ENCODE results near the gene DCLK1. TPM values are rescaled to one million over a fixed set of nuclear protein-coding genes. Genes with fewer than 3 reads are reported as not detected.

DCLK1 gene
- total RNA-seq, 1 experiment from 2014 or later = not detected

DNA sequence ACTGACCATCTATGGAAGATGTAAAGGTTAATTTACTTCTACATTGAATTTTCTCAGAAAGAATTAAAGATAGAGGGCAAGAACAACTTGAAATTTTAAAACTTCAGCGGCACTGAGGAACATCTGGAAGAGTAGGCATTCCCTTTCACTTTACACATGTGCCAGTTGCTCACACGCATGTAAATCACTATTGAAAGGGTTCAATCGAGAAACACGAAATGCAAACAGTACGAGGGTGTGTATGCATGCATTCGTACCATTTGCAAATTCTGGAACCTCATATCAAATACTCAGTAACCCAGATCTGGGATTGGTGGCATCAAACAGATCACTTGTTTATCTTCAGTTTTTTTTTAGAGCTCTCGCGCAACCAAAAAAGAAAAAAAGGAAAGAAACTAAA lies 339.2 kb downstream of the DCLK1 start:
- H3K27ac ChIP-seq (ENCODE audit: low read length) = no peak overlapping the region
- no peaks in the 10 kb centered on the region for H3K4me1 ChIP-seq (ENCODE audit: control insufficient read depth, insufficient read depth, low read length)
- H3K27me3 ChIP-seq (ENCODE audit: control insufficient read depth, insufficient read depth, low read length) = no peaks in the 10 kb centered on the region
- ATAC-seq (no peak), DNase-seq (ENCODE audit: low read depth, low spot score) (no peak)
- no peaks in the 10 kb centered on the region for H3K9me3 ChIP-seq (ENCODE audit: control insufficient read depth, insufficient read depth, low read depth, low read length)
- CTCF ChIA-PET = no interaction called here
- in situ Hi-C loops (cut with HindIII; ENCODE audit: low pct_unique_long_range_greater_than_20kb, low sequenced_read_pairs) = no loop called here
- intact Hi-C loops (cut with micrococcal nuclease; ENCODE audit: unreplicated experiment) = no loop called here
- POLR2A ChIA-PET = no interaction called here
- H3K4me3 ChIP-seq (ENCODE audit: low read depth in 2 of 2, low read length in 2 of 2) = no peak overlapping the region
- no peaks in the 10 kb centered on the region for H3K36me3 ChIP-seq (ENCODE audit: control insufficient read depth, insufficient read depth, low read length)
- no peak for TF ChIP-seq SIN3A (IDR thresholded peaks at IDR 0.05; ENCODE audit: borderline replicate concordance, insufficient read depth, low read depth, low read length)
- BruUV-seq (replicated peaks) = no TSS peak

DNA sequence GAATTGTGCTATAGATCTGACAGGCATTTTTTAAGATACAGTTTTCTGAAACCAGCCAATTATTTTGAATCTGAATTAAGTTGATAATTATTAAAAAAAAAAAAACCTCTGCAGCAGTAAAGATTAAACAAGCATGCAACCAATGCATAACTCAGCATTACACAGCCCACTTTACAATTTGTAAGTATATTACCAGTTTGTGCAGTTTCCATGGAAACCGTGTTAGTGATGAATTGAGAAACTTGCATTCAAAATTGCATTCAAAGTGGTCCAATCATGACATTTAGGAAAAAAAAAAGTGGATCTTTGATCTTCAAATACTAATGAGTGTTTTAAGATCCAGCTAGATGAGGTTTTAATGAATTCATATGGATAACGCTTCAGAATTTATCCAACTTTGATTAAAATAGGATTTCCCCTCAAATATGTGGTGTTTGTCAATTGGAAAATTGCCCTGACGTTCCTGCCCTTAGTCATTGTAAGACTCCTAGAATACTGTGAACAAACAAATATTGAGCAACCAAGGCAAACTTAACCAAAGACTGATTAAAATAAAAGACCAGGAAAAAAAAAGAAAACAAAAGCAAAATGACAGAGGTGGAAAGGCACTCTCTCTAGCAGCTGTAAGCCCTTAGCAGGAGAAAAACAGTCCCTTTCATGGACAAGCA lies 339.9 kb downstream of the DCLK1 start:
- ChIA-PET POLR2A (no interaction called here), CTCF (no interaction called here)
- H3K36me3 ChIP-seq (ENCODE audit: control insufficient read depth, insufficient read depth, low read length) = no peaks in the 10 kb centered on the region
- H3K27ac ChIP-seq (ENCODE audit: low read length) = no peak overlapping the region
- H3K4me1 ChIP-seq (ENCODE audit: control insufficient read depth, insufficient read depth, low read length) = no peaks in the 10 kb centered on the region
- DNase-seq (ENCODE audit: low read depth, low spot score) = no peak
- no TSS peak for BruUV-seq (replicated peaks)
- no peak for ATAC-seq
- intact Hi-C loops (cut with micrococcal nuclease; ENCODE audit: unreplicated experiment) = no loop called here
- TF ChIP-seq SIN3A (IDR thresholded peaks at IDR 0.05; ENCODE audit: borderline replicate concordance, insufficient read depth, low read depth, low read length) (no peak), TCF7L2 (IDR thresholded peaks at IDR 0.05; ENCODE audit: low read depth, low read length) (no peak), POLR2AphosphoS5 (IDR thresholded peaks at IDR 0.05; ENCODE audit: low read depth, low read length) (no peak)
- TF ChIP-seq, protein P1, sequence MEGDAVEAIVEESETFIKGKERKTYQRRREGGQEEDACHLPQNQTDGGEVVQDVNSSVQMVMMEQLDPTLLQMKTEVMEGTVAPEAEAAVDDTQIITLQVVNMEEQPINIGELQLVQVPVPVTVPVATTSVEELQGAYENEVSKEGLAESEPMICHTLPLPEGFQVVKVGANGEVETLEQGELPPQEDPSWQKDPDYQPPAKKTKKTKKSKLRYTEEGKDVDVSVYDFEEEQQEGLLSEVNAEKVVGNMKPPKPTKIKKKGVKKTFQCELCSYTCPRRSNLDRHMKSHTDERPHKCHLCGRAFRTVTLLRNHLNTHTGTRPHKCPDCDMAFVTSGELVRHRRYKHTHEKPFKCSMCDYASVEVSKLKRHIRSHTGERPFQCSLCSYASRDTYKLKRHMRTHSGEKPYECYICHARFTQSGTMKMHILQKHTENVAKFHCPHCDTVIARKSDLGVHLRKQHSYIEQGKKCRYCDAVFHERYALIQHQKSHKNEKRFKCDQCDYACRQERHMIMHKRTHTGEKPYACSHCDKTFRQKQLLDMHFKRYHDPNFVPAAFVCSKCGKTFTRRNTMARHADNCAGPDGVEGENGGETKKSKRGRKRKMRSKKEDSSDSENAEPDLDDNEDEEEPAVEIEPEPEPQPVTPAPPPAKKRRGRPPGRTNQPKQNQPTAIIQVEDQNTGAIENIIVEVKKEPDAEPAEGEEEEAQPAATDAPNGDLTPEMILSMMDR (IDR thresholded peaks at IDR 0.05) = no peak
- TF ChIP-seq, protein P2, sequence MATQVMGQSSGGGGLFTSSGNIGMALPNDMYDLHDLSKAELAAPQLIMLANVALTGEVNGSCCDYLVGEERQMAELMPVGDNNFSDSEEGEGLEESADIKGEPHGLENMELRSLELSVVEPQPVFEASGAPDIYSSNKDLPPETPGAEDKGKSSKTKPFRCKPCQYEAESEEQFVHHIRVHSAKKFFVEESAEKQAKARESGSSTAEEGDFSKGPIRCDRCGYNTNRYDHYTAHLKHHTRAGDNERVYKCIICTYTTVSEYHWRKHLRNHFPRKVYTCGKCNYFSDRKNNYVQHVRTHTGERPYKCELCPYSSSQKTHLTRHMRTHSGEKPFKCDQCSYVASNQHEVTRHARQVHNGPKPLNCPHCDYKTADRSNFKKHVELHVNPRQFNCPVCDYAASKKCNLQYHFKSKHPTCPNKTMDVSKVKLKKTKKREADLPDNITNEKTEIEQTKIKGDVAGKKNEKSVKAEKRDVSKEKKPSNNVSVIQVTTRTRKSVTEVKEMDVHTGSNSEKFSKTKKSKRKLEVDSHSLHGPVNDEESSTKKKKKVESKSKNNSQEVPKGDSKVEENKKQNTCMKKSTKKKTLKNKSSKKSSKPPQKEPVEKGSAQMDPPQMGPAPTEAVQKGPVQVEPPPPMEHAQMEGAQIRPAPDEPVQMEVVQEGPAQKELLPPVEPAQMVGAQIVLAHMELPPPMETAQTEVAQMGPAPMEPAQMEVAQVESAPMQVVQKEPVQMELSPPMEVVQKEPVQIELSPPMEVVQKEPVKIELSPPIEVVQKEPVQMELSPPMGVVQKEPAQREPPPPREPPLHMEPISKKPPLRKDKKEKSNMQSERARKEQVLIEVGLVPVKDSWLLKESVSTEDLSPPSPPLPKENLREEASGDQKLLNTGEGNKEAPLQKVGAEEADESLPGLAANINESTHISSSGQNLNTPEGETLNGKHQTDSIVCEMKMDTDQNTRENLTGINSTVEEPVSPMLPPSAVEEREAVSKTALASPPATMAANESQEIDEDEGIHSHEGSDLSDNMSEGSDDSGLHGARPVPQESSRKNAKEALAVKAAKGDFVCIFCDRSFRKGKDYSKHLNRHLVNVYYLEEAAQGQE (IDR thresholded peaks at IDR 0.05; ENCODE audit: insufficient read depth in 1 of 2, low read depth in 2 of 2, low read length in 1 of 2) = no peak
- in situ Hi-C loops (cut with HindIII; ENCODE audit: low pct_unique_long_range_greater_than_20kb, low sequenced_read_pairs) = no loop called here
- H3K4me3 ChIP-seq (ENCODE audit: low read depth in 2 of 2, low read length in 2 of 2) = no peak overlapping the region
- no peaks in the 10 kb centered on the region for H3K27me3 ChIP-seq (ENCODE audit: control insufficient read depth, insufficient read depth, low read length)
- H3K9me3 ChIP-seq (ENCODE audit: control insufficient read depth, insufficient read depth, low read depth, low read length) = no peaks in the 10 kb centered on the region

- H3K36me3 ChIP-seq (ENCODE audit: control insufficient read depth, insufficient read depth, low read length) = no peaks in the 10 kb centered on the region
- ATAC-seq = no peak
- no peak for TF ChIP-seq TCF7L2 (IDR thresholded peaks at IDR 0.05; ENCODE audit: low read depth, low read length)
- TF ChIP-seq POLR2AphosphoS5 (IDR thresholded peaks at IDR 0.05; ENCODE audit: low read depth, low read length) = no peak
- no peak for TF ChIP-seq SIN3A (IDR thresholded peaks at IDR 0.05; ENCODE audit: borderline replicate concordance, insufficient read depth, low read depth, low read length)
- TF ChIP-seq, protein P1 (IDR thresholded peaks at IDR 0.05) = peak; percentile 57; the same call in 1 of the 2 replicates
- TF ChIP-seq, protein P2 (IDR thresholded peaks at IDR 0.05; ENCODE audit: insufficient read depth in 1 of 2, low read depth in 2 of 2, low read length in 1 of 2) = no peak
- BruUV-seq (replicated peaks) = no TSS peak
- ChIA-PET CTCF (interaction anchor here (0.9 kb wide), 1 partner anchor 29 kb away, joined by 3 read pairs; no protein-coding TSS in a partner anchor), POLR2A (no interaction called here)
- no peaks in the 10 kb centered on the region for H3K9me3 ChIP-seq (ENCODE audit: control insufficient read depth, insufficient read depth, low read depth, low read length)
- H3K4me3 ChIP-seq (ENCODE audit: low read depth in 2 of 2, low read length in 2 of 2) = no peak overlapping the region
- no peak overlapping the region for H3K27ac ChIP-seq (ENCODE audit: low read length)
- intact Hi-C loops (cut with micrococcal nuclease; ENCODE audit: unreplicated experiment) = no loop called here
- H3K4me1 ChIP-seq (ENCODE audit: control insufficient read depth, insufficient read depth, low read length) = no peaks in the 10 kb centered on the region
- in situ Hi-C loops (cut with HindIII; ENCODE audit: low pct_unique_long_range_greater_than_20kb, low sequenced_read_pairs) = no loop called here
- no peak for DNase-seq (ENCODE audit: low read depth, low spot score)
- H3K27me3 ChIP-seq (ENCODE audit: control insufficient read depth, insufficient read depth, low read length) = no peaks in the 10 kb centered on the region
Observed at GRCh38 chr13:35789335-35790165, 341.6 kb downstream of the DCLK1 start.
